ENCODE results near the gene FAM171A1. TPM values are rescaled to one million over a fixed set of nuclear protein-coding genes. Genes with fewer than 3 reads are reported as not detected.

The FAM171A1 gene
- total RNA-seq (2022; extraction: Qiagen RNA extraction), result 18.3 to 27.0 TPM (median 22.8 TPM) in 5 replicates

DNA sequence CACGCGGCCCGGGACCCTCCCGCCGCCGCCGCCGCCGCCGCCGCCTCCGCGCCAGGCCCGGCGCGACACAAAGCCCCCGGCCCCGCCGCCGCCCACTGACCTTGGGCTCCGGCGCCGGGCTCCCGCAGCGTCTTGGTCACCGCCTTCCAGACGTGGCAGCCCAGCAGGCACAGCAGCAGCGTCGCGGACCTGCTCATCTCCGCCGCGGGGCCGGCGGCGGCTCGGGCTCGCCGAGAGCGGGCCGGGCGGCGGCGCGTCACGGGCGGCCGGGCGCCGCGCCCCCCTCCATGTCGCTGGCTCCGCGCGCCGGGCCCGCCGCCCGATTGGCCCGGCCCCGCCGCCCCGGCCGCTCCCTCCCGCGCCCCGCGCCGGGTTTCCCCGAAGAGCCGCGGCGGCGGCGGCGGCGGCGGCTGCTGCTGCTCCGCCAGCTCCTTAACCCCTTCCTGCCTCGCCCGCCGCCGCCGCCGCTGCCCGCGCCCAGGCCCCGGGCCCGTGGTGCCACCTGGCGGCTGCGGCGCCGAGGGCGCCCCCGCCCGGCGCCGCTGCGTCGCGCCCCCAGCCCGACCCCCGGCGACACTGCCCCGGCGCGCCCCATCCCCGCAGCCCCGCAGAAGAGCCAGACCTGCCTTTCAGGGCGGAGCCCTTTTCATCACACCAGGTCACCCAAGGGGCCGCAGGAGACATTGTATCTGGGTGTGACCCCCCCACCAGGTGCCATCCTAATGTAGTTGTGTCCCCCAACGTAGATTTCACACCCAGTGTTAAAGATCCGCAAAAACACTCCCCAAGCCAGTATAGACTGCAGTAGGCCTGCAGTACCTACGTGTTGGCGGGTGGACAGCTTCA is at the start of gene FAM171A1:
Gene FAM171A1 (minus strand): TSS at position 434 of the 846 bp plus-strand sequence. CDS start 237 bp downstream, at position 197.

DNA sequence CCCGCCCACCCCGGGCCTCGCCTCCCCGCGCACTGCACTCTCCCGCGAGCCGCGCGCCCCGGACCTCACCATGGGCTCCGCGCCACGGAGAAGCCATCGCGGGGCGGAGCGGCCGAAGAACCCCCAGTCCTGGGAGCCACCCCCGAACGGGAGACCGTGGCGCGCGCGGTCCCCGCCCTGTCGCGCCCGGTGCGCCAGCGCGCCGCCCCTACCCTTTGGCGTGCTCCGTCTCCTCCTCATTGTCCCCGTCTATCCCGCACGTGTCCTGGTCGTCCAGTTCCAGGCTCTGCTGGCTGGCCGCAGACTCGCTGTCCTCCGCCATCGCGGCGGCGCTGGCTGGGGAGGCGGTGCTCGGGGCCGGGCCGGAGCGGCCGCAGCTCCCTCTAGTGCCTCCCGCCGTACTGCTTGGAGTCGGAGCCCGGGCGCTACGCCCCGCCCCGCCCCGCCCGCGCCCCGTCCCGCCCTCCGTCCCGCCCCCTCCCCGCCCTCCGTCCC is 202.8 kb downstream of the FAM171A1 start, which contains the start of gene NMT2:
Gene NMT2 (minus strand): TSS at position 403 of the 495 bp plus-strand sequence. CDS start 81 bp downstream, at position 322.

Other genes with a start within 250 kb of the FAM171A1 start
- 17.4 to 25.3 TPM (median 20.7 TPM) in 5 replicates for gene NMT2, start 202.6 kb downstream of the FAM171A1 start, total RNA-seq (2022; extraction: Qiagen RNA extraction)